Measurements from ENCODE around the gene MAN1A1. TPM values are rescaled to one million over a fixed set of nuclear protein-coding genes. Genes with fewer than 3 reads are reported as not detected.

MAN1A1 gene
- total and polyA plus RNA-seq, 2 of the 4 experiments (the other 2 are of a cell fraction), result 5.9 to 6.4 TPM

DNA sequence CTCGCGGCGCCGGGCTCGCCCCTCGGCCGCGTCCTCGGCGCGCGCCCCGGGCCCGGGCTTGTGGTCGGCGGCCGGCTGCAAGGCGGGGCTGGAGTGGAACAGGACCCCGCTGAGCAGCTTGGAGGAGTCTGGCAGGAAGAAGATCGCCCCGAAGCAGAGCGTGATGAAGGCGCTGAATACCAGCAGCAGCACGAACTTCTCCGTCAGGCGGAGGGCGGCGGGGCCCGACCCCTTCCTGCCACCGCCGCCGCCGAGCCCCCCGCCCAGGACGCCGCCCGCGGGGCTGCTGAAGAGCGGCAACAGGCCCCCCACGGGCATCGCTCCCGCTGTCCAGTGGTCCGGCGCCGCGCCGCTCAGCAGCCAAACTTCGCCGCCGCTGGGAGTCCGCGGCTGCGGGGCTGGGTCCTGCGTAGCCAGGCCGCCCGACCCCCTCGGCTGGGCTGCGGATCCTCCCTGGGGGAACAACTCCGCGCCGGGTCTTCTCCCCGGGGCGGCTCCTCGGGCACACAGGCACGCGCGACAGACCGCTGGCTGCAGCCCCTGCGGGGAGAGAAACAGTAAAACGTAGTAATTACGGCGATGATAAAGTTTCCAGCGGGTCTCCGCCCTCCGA, 707 bp downstream of the MAN1A1 start:
- H4K91ac ChIP-seq (ENCODE audit: insufficient read depth, low read depth, low read length), result no peak overlapping the region
- H2BK5ac ChIP-seq (ENCODE audit: low read depth, low read length, poor library complexity, severe bottlenecking), result no peak overlapping the region
- H3K9me1 ChIP-seq (ENCODE audit: insufficient read depth, low read length), result no peaks in the 10 kb centered on the region; the same call in 1 of the 2 replicates
- H4K20me1 ChIP-seq (ENCODE audit: insufficient read depth, low read length), result no peaks in the 10 kb centered on the region
- intact Hi-C loops (cut with micrococcal nuclease) (loop anchor here (1.0 to 10.0 kb wide), 4 partner anchors 87 to 1986 kb away; partner anchors contain the start of gene TBC1D32), in situ Hi-C loops (cut with MboI; ENCODE audit: low sequenced_read_pairs) (loop anchor here (5.0 kb wide), 1 partner anchor 197 kb away; no protein-coding TSS in a partner anchor), dilution Hi-C loops (cut with HindIII; ENCODE audit: low sequenced_read_pairs, unreplicated experiment) (no loop called here)
- H3K18ac ChIP-seq (ENCODE audit: low read depth, low read length), result no peak overlapping the region
- H3K56ac ChIP-seq (ENCODE audit: extremely low read depth, insufficient read depth, low read length), result no peak overlapping the region
- peaks cover 5 to 16% of the 10 kb centered on the region in 2 experiments; a peak in 3 of 4 replicates for H3K79me1 ChIP-seq (ENCODE audit: low read depth in 1 of 2, low read length in 2 of 2)
- H3K4ac ChIP-seq (ENCODE audit: low read depth, low read length), result no peak overlapping the region
- no peak overlapping the region for H4K8ac ChIP-seq (ENCODE audit: low read depth in 2 of 2, low read length in 2 of 2)
- H3K27ac ChIP-seq (ENCODE audit: insufficient read depth, low read length), result peak overlapping the region; percentile 49; the same call in 1 of the 2 replicates
- H3K9me3 ChIP-seq (ENCODE audit: control insufficient read depth, insufficient read depth, low read length), result no peaks in the 10 kb centered on the region
- POLR2A ChIA-PET (ENCODE audit: unreplicated experiment), result interaction anchor here (0.5 kb wide), 1 partner anchor 24 kb away, joined by 4 read pairs; no protein-coding TSS in a partner anchor
- no peaks in the 10 kb centered on the region for H3K27me3 ChIP-seq (ENCODE audit: control insufficient read depth, insufficient read depth, low read length)
- no peak overlapping the region for H2BK20ac ChIP-seq (ENCODE audit: low read depth, low read length)
- H2BK15ac ChIP-seq (ENCODE audit: low read depth, low read length), result no peak overlapping the region
- peak overlapping the region; percentile 98 for H2AFZ ChIP-seq (replicated peaks; ENCODE audit: low read length, poor library complexity)
- H3K14ac ChIP-seq (replicated peaks; ENCODE audit: low read depth, low read length), result no peak overlapping the region
- H3K4me1 ChIP-seq (ENCODE audit: control insufficient read depth, insufficient read depth, low read length), result peaks cover 5% of the 10 kb centered on the region; the same call in 1 of the 2 replicates
- no peak overlapping the region for H2BK120ac ChIP-seq (ENCODE audit: low read depth, low read length)
- CTCF ChIA-PET, result no interaction called here
- no peaks in the 10 kb centered on the region for H3K36me3 ChIP-seq (ENCODE audit: control insufficient read depth, insufficient read depth, low read length)
- DNase-seq (peak; percentile 29), ATAC-seq (ENCODE audit: low read depth) (peak; percentile 6)
- H3K23ac ChIP-seq (ENCODE audit: low read depth, low read length), result peak overlapping the region; percentile 31
- peak overlapping the region; percentile 98 for H3K4me3 ChIP-seq (ENCODE audit: insufficient read depth, low read depth, low read length)
- TSS peak; percentile 76 for BruUV-seq (replicated peaks)
- H3K4me2 ChIP-seq (ENCODE audit: low read depth, low read length), result peak overlapping the region; percentile 99
- H2AK5ac ChIP-seq (ENCODE audit: low read depth, low read length), result no peak overlapping the region
- no CpG with 5 or more reads among the region's 75 CpGs for WGBS, 2 experiments (ENCODE audit: extremely low coverage in 2 of 2, insufficient read length in 1 of 2)
- peak overlapping the region; percentile 68 for H3K9ac ChIP-seq (ENCODE audit: low read depth, low read length)
- no peak overlapping the region for H4K5ac ChIP-seq (ENCODE audit: low read depth, low read length)
- no peak for TF ChIP-seq POLR2A (IDR thresholded peaks at IDR 0.05; ENCODE audit: low read depth, low read length)
- TF ChIP-seq NFE2L2 (IDR thresholded peaks at IDR 0.05; ENCODE audit: low read depth, low read length), result no peak
- no peak for TF ChIP-seq RCOR1 (IDR thresholded peaks at IDR 0.05; ENCODE audit: insufficient replicate concordance, low read length)
- TF ChIP-seq, protein P1, sequence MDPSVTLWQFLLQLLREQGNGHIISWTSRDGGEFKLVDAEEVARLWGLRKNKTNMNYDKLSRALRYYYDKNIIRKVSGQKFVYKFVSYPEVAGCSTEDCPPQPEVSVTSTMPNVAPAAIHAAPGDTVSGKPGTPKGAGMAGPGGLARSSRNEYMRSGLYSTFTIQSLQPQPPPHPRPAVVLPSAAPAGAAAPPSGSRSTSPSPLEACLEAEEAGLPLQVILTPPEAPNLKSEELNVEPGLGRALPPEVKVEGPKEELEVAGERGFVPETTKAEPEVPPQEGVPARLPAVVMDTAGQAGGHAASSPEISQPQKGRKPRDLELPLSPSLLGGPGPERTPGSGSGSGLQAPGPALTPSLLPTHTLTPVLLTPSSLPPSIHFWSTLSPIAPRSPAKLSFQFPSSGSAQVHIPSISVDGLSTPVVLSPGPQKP (IDR thresholded peaks at IDR 0.05; ENCODE audit: borderline replicate concordance, low read depth, low read length), result no peak
- no peak for TF ChIP-seq MXI1 (IDR thresholded peaks at IDR 0.05; ENCODE audit: borderline replicate concordance, low read depth, low read length)
- H2AK9ac ChIP-seq (replicated peaks; ENCODE audit: low read depth, low read length, poor library complexity), result peak overlapping the region; percentile 77
